Ovary (tissue), 9 donors: ENCODE data around the gene ERG28. TPM values are rescaled to one million over a fixed set of nuclear protein-coding genes. Genes with fewer than 3 reads are reported as not detected.
A peak's percentile ranks its signal among the peaks of the same experiment; 100 is the strongest.

Experiments used
- DNase-seq, 5 donors: peaks; one replicate each; pipeline ENCODE4 v3.0.0-alpha.2; 2019 to 2020
- H3K27ac ChIP-seq, 2 donors: fragments of 200-600 bp; one replicate each; pipeline versions ENCODE4 v1.5.1 to v1.8.0; 2019 to 2022
- H3K27me3 ChIP-seq: fragments of 200-600 bp; one replicate; pipeline ENCODE4 v1.8.0; 2022
- H3K36me3 ChIP-seq: fragments of 200-600 bp; sonication (generic); one replicate; pipeline ENCODE4 v1.5.1; 2019
- H3K4me1 ChIP-seq: one replicate; pipeline ENCODE4 v1.8.1; 2013; ENCODE audit warnings: mild to moderate bottlenecking, moderate library complexity; ENCODE audit not compliant: insufficient read depth
- H3K4me3 ChIP-seq: fragments of 200-600 bp; sonication (generic); one replicate; pipeline ENCODE4 v1.5.1; 2017
- H3K9me3 ChIP-seq, 2 donors: fragments of 200-600 bp in 1 of 2; sonication (generic) in 1 of 2; one replicate each; pipeline versions ENCODE4 v1.5.1 to v1.8.1; 2013 to 2019; ENCODE audit warnings: mild to moderate bottlenecking in 1 of 2, moderate library complexity in 1 of 2
- EP300 ChIP-seq: sonication (generic); formaldehyde crosslinking; IDR thresholded peaks from one replicate; pipeline ENCODE4 v1.6.1; 2017; ENCODE audit warnings: antibody characterized with exemption
- POLR2A ChIP-seq: fragments of 450-650 bp; IDR thresholded peaks from one replicate; pipeline ENCODE4 v1.6.1; 2017; ENCODE audit warnings: antibody characterized with exemption, mild to moderate bottlenecking, moderate library complexity
- WGBS, 3 donors: extraction: QIAGEN DNeasy Blood & Tissue Kit in 1 of 3; methylation state at CpG; one replicate each; pipeline versions ENCODE4 v1.1.5 to v1.1.7; 2013 to 2017; 5-methylcytosine and 5-hydroxymethylcytosine counted together
- intact Hi-C, 4 donors: fragments of 100-400 bp; cut with DNase I; formaldehyde crosslinking; loops; one replicate each; pipeline versions ENCODE4 v1.11.0 to v1.15.1; 2022 to 2023
- polyA plus RNA-seq, 2 donors: library from polyadenylated mRNA; stranded (reverse); fragments of 200-250 nt in 1 of 2; fragments of 350-450 nt in 1 of 2; fragmentation: Illumina TruSeq in 1 of 2; extraction: RNeasy Lipid Tissue Mini Kit (QIAGEN cat#74804) in 1 of 2; gene quantifications; one replicate each; pipeline ENCODE4 v1.2.3, GENCODE V29; 2013 to 2014
- total RNA-seq, 7 donors: library from RNA; depleted of rRNA in 2 of 7; stranded (reverse); fragments of >200 nt in 2 of 7; fragmentation: NEBNext Ultra II Directional in 3 of 7; extraction: Animal tissue kit (Norgen Biotek cat#: 25700) in 3 of 7; gene quantifications; one replicate each; pipeline versions ENCODE4 v1.1.0 to v1.2.4, GENCODE V29; 2016 to 2023
- TF ChIP-seq, protein P1 (sequence below), 3 donors: fragments of 450-650 bp in 2 of 3; fragments of 200-600 bp in 1 of 3; IDR thresholded peaks; one replicate each; pipeline versions ENCODE4 v1.5.1 to v1.8.0; 2016 to 2022; ENCODE audit warnings: antibody characterized with exemption in 3 of 3, mild to moderate bottlenecking in 1 of 3
- donor health status: DM: no; HTN: no; CAD: no; lungs with moderate emphysema.
- donor health status: DM: no; HTN: no; CAD: no.
- donor health status: Bipolar disorder and iron deficiency.
- donor health status: DM: yes; HTN: yes; CAD: no.
- donor health status: DM: no; HTN: no; CAD: no.
- donor health status: DM: yes; HTN: yes; CAD: no.

Gene ERG28
- total and polyA plus RNA-seq, 9 donors: 11.4 to 55.1 (median 17.0) TPM

DNA sequence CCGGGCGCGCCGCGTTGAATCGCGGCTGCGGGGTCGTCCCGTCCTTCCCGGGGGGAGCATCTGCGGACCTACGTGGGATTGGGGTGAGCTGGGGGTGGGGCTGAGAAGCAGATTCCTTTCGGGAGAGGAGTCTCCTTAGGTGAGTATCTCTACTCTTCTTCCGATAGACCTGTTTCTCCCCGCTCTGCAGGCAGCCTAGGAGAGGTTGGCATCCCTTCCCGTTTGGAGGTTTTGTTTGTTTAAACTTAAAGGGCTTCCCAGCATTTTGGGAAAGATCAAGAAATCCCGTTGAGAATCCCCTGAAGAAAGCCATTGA is 781 bp upstream of the ERG28 start:
- Histone ChIP-seq H3K4me3 (peak overlapping the region; percentile 90), H3K9me3 (no peaks in the 10 kb centered on the region), H3K4me1 (peaks cover 5% of the 10 kb centered on the region), H3K27ac (peak overlapping the region in 1 of 2 donors; percentile 73), H3K27me3 (no peaks in the 10 kb centered on the region), H3K36me3 (no peaks in the 10 kb centered on the region)
- intact Hi-C loops: no loop called here
- no peak for DNase-seq
- TF ChIP-seq, protein P1, sequence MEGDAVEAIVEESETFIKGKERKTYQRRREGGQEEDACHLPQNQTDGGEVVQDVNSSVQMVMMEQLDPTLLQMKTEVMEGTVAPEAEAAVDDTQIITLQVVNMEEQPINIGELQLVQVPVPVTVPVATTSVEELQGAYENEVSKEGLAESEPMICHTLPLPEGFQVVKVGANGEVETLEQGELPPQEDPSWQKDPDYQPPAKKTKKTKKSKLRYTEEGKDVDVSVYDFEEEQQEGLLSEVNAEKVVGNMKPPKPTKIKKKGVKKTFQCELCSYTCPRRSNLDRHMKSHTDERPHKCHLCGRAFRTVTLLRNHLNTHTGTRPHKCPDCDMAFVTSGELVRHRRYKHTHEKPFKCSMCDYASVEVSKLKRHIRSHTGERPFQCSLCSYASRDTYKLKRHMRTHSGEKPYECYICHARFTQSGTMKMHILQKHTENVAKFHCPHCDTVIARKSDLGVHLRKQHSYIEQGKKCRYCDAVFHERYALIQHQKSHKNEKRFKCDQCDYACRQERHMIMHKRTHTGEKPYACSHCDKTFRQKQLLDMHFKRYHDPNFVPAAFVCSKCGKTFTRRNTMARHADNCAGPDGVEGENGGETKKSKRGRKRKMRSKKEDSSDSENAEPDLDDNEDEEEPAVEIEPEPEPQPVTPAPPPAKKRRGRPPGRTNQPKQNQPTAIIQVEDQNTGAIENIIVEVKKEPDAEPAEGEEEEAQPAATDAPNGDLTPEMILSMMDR (IDR thresholded peaks at IDR 0.05): no peak
- TF ChIP-seq EP300: no peak
- TF ChIP-seq POLR2A: no peak
- 0% methylated on average over 14 to 18 of the region's 18 CpGs for WGBS, 3 donors

DNA sequence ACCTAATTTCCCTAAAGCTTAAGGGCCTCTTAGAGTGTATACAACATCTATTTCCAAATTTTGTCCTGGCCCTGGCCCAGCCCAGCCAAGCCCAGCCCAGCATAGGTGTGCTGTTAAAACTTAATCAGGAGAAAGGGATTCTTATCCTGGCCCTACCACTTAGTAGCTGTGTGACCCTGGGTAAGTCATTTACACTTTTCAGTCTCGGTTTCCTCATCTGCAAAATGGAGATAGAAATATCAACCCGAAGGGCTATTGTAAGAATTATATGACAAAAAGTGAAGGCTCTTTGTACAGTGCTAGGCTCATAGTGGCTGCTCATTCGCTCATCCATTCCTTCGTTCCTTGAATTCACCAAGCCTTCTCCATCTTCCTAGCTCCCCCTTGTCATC is 442 bp downstream of the ERG28 start:
- no peaks in the 10 kb centered on the region for H3K9me3 ChIP-seq
- H3K4me1 ChIP-seq: peaks cover 5% of the 10 kb centered on the region
- TF ChIP-seq, protein P1 (IDR thresholded peaks at IDR 0.05): no peak
- TF ChIP-seq POLR2A (no peak), EP300 (no peak)
- H3K27ac ChIP-seq: peak overlapping the region in 1 of 2 donors; percentile 73
- no peak for DNase-seq
- peak overlapping the region; percentile 90 for H3K4me3 ChIP-seq
- no peaks in the 10 kb centered on the region for H3K36me3 ChIP-seq
- H3K27me3 ChIP-seq: no peaks in the 10 kb centered on the region
- 14 to 22% (median 20%) methylated on average over 4 of the region's 4 CpGs for WGBS, 3 donors
- intact Hi-C loops: no loop called here

DNA sequence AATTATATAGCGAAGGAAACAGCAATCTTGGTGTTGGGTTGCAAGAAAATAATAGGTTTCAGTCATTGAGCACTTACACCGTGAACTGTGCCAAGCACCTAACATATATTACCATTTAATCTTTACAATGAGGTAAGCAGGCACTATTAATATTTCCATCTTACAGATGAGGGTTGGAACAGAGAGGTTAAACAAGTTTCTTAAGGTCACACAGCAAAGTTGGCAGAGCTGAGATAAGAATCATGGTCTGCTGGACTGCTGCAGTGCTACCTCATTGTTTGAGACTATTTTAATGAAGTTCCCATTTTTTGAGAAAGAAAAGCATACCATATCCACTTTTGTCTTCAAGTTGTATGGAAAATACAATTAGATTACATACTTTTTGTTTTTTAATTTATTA is 1.7 kb downstream of the ERG28 start:
- intact Hi-C loops: loop anchor here in 1 of 4 donors (5.0 kb wide), 1 partner anchor 82 kb away; the partner anchor contains the start of gene FLVCR2
- WGBS, 3 donors: 94 to 98% (median 94%) methylated on average over 2 of the region's 2 CpGs
- no peak for DNase-seq

DNA sequence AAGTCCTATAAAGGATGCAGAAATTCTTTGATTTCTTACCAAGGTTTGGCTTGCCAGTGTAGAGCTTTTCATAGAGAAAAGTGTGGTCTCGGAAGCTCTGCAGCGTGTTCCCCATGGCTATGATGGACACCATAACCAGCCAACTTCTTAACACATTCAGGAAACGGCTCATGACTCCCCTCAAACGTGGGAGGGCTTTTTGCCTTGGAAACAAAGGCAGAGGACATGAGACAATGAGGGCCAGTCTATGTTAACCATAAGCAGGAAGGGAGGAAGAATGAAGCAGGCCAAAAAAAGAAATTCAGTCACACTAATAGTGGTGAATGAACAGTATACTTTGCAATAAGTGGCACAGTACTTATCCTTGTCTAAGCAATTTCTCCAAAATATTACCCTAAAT is 3.3 kb downstream of the ERG28 start:
- peaks cover 5% of the 10 kb centered on the region for H3K4me1 ChIP-seq
- H3K27me3 ChIP-seq: no peaks in the 10 kb centered on the region
- no peaks in the 10 kb centered on the region for H3K9me3 ChIP-seq
- intact Hi-C loops: loop anchor here in 2 of 4 donors (2.0 to 5.0 kb wide), 2 partner anchors 80 to 81 kb away; partner anchors contain the start of gene FLVCR2 (in 1 of the 2)
- no peaks in the 10 kb centered on the region for H3K36me3 ChIP-seq
- no peak overlapping the region for H3K4me3 ChIP-seq
- 57 to 70% (median 66%) methylated on average over 4 of the region's 4 CpGs for WGBS, 3 donors
- TF ChIP-seq EP300 (no peak), POLR2A (no peak)
- TF ChIP-seq, protein P1 (IDR thresholded peaks at IDR 0.05): no peak
- no peak overlapping the region for H3K27ac ChIP-seq
- DNase-seq: no peak

More for the DNA sequence above, 1.7 kb downstream of the ERG28 start:
- H3K36me3 ChIP-seq: no peaks in the 10 kb centered on the region
- peaks cover 5% of the 10 kb centered on the region for H3K4me1 ChIP-seq
- no peak overlapping the region for H3K4me3 ChIP-seq
- H3K9me3 ChIP-seq: no peaks in the 10 kb centered on the region
- TF ChIP-seq POLR2A (no peak), EP300 (no peak)
- TF ChIP-seq, protein P1 (IDR thresholded peaks at IDR 0.05): no peak
- no peak overlapping the region for H3K27ac ChIP-seq
- H3K27me3 ChIP-seq: no peaks in the 10 kb centered on the region
